Tibial nerve (tissue), 4 donors: Measurements from ENCODE around the gene PAGE1.

Experiments used
- EP300 ChIP-seq, 2 donors: sonication (generic); formaldehyde crosslinking; IDR thresholded peaks; one replicate each; pipeline ENCODE4 v1.6.1; 2017; ENCODE audit warnings: antibody characterized with exemption in 2 of 2, mild to moderate bottlenecking in 1 of 2
- POLR2A ChIP-seq, 2 donors: fragments of 450-650 bp; IDR thresholded peaks; one replicate each; pipeline ENCODE4 v1.6.1; 2017; ENCODE audit warnings: antibody characterized with exemption in 2 of 2, mild to moderate bottlenecking in 2 of 2, moderate library complexity in 2 of 2
- TF ChIP-seq, protein P1 (sequence below), 5 experiments: fragments of 200-600 bp in 3 of 5; fragments of 450-650 bp in 2 of 5; sonication (generic) in 3 of 5; IDR thresholded peaks; one replicate each; pipeline ENCODE4 v1.5.1; 2016 to 2019; ENCODE audit warnings: antibody characterized with exemption in 5 of 5, mild to moderate bottlenecking in 3 of 5, moderate library complexity in 2 of 5

DNA sequence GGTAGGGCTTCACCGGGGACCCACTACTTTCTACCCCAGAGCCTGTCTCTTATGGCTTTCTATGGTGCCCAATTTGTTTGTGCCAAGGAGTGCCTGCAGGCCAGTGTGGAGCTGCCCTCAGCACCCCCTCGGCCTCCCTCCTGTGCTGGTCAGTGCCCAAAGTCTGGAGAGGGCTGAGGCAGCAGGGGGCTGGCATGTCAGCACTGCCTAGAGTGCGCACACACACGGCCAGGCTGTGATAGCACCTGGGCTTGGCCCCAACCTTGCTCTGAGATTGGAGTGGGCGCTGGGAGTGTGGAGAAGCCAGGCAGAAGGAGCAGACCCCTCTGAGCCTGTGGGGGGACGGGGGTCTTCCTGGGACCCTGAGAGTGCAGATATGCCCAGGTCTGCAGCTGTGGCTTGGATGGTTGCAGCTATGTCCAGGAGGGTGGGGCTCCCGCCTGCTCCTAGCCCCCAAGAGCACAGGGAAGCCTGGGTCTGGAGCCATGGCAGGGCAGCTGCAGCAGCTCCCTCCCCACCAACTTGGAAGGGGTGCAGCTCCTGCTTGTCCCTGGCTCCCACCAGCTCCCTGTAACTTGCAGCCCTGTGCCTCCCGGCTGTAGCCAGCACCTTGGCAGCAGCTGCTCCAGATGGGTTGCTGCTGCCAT is 50.7 kb downstream of the PAGE1 start:
- TF ChIP-seq, protein P1, sequence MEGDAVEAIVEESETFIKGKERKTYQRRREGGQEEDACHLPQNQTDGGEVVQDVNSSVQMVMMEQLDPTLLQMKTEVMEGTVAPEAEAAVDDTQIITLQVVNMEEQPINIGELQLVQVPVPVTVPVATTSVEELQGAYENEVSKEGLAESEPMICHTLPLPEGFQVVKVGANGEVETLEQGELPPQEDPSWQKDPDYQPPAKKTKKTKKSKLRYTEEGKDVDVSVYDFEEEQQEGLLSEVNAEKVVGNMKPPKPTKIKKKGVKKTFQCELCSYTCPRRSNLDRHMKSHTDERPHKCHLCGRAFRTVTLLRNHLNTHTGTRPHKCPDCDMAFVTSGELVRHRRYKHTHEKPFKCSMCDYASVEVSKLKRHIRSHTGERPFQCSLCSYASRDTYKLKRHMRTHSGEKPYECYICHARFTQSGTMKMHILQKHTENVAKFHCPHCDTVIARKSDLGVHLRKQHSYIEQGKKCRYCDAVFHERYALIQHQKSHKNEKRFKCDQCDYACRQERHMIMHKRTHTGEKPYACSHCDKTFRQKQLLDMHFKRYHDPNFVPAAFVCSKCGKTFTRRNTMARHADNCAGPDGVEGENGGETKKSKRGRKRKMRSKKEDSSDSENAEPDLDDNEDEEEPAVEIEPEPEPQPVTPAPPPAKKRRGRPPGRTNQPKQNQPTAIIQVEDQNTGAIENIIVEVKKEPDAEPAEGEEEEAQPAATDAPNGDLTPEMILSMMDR (IDR thresholded peaks at IDR 0.05) = no peak
- TF ChIP-seq EP300 (IDR thresholded peaks at IDR 0.05) = no peak
- TF ChIP-seq POLR2A (IDR thresholded peaks at IDR 0.05) = no peak
